Measurements from ENCODE around the gene RIMBP3C.

- no peak for TF ChIP-seq POLR2A (IDR thresholded peaks at IDR 0.05)
- no peak for TF ChIP-seq CTCF (IDR thresholded peaks at IDR 0.05)
Measured at GRCh38 chr22:21563912-21564311, 12.7 kb upstream of the RIMBP3C start.

Data from right lobe of liver (tissue), 4 donors.